ENCODE results near the gene TBC1D1.

DNA sequence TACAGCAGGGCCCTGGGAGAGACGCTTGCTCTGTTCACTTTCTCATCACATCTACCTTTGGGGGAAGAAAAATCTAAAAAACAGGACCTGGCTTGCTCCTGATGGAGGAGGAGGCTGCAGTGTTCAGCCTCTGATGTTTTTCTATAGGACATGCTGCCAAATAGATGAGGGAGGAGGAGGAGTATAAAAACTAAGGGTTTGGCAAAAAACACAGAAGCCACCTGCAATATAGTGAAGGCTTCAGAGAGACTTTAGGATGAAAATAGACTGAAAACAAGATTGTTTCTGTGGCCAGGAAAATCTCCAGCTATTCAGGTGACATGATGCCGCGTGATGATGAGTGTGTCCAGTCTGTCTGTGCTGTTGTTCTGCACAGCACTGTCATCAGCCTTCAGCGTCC is 229.9 kb downstream of the TBC1D1 start:
- TF ChIP-seq, protein P1, sequence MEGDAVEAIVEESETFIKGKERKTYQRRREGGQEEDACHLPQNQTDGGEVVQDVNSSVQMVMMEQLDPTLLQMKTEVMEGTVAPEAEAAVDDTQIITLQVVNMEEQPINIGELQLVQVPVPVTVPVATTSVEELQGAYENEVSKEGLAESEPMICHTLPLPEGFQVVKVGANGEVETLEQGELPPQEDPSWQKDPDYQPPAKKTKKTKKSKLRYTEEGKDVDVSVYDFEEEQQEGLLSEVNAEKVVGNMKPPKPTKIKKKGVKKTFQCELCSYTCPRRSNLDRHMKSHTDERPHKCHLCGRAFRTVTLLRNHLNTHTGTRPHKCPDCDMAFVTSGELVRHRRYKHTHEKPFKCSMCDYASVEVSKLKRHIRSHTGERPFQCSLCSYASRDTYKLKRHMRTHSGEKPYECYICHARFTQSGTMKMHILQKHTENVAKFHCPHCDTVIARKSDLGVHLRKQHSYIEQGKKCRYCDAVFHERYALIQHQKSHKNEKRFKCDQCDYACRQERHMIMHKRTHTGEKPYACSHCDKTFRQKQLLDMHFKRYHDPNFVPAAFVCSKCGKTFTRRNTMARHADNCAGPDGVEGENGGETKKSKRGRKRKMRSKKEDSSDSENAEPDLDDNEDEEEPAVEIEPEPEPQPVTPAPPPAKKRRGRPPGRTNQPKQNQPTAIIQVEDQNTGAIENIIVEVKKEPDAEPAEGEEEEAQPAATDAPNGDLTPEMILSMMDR (optimal IDR thresholded peaks at IDR 0.05 in 1 of 3, IDR thresholded peaks at IDR 0.05 in 1 of 3, conservative IDR thresholded peaks at IDR 0.05 in 1 of 3; ENCODE audit: extremely low read depth in 1 of 3, insufficient read depth in 2 of 3, low read length in 3 of 3), result no peak
- TF ChIP-seq EZH2 (IDR thresholded peaks at IDR 0.05; ENCODE audit: low read length), result no peak

Measured in keratinocyte (primary cell).